GM18526 (cell line): ENCODE results near the gene SEC24B.

Source experiments
- POLR2A ChIP-seq: IDR thresholded peaks from 3 replicates; pipeline ENCODE4 v1.6.1; 2011; ENCODE audit not compliant: insufficient read length; ENCODE audit errors: extremely low read depth

SEC24B gene

DNA sequence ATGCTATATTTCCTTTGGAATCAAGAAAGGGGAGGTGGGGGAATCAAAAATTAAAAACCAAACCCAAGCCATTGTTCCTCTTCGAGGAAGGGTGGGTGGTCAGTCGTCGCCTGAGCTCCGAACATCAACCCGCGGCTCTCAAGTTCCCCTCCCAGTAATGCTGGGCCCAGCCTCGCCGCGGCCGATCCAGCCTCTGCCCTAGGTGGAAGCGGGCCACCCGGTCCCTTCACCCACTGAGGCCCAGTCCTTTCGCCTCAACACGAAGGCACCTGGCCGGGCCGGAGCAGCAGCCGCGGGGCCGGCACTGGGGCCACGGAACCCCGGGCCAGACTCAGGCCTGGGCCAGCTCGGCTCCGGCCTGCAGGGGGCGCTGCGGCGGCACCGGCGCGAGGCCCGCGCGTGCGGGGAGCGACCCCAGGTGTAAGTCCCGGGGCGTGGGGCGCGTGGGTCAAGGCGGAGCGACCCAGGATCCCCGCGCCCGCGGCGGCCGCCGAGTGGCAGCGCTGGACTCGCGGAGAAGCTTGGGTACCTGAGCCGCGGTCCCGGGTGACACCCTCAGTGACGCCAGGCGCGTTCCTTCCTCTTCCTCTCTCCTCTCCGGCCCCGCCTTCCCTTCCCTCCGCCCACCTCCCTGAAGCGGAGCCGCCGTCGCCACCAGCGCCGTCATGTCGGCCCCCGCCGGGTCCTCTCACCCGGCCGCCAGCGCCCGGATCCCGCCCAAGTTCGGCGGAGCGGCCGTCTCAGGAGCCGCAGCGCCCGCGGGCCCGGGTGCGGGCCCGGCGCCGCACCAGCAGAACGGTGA is at the start of gene SEC24B:
TSS of gene SEC24B (plus strand) at position 611 of the 802 bp plus-strand sequence. CDS start at position 666, 55 bp downstream.
- TF ChIP-seq POLR2A = peak; percentile 70

DNA sequence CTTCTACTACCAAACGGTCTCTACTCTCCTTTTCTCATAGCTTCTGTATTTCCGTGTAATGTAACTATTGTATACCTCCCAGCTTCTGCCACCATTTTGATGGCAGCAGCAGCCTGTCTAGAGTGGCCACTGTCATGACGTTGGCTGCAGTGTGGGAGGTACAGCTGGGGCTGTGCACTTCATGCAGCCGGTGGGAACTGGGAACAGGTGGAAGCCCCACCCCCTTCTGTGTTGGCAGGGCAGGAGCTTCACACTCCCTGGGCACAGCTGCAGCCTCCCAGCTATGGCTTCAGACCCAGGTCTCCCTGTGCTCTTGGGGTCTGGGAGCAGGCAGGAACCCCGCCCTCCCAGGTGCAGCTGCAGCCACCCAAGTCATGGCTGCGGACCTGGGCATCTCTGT is 49.8 kb upstream of the SEC24B start:
- TF ChIP-seq POLR2A = no peak

- TF ChIP-seq POLR2A = no peak
Measured at GRCh38 chr4:109385260-109385659, 48.4 kb upstream of the SEC24B start.

GRCh38 chr4:109389369-109390114 is 44.1 kb upstream of the SEC24B start:
- no peak for TF ChIP-seq POLR2A

GRCh38 chr4:109390115-109390768 is 43.4 kb upstream of the SEC24B start:
- TF ChIP-seq POLR2A = no peak

DNA sequence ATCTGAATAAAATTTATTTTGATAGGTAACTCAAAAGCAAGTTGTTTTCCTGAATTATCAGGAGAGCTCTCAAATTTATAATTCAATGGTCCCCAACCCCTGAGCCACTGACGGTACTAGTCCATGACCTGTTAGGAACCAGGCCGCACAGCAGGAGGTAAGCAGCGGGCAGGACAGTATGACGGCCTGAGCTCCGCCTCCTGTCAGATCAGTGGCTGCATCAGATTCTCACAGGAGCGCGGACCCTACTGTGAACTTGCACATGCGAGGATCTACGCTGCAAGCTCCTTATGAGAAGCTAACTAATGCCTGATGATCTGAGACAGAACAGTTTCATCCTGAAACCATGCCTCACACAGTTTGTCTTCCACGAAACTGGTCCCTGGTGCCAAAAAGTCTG is 37.9 kb upstream of the SEC24B start:
- TF ChIP-seq POLR2A = no peak

GRCh38 chr4:109398928-109399327 is 34.7 kb upstream of the SEC24B start:
- TF ChIP-seq POLR2A = no peak

DNA sequence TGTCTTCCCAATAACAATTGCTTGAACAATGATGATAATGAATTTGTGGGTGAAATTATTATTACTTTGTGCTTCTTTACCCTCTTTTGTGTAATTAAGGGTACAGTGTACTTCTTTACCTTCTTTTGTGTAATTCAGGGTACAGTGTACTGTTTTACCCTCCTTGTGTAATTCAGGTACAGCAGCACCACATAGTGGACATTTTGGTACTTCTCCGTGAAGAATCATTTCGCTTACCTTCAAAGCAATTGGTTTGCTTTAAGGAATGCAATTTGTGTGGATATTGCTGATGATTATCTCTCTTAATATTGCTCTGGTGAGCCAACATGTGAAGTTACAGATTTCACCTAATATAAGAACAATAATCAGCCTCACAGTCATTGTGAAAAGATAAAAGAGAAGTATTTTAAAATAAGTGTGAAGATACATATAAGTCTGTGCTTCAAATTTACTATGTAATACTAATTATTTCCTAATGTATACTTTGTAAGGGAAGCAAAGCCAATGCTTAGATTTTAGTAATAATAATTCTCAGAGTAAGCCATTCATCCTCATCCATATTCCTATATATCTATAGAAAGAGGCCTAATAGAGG is 27.2 kb upstream of the SEC24B start:
- no peak for TF ChIP-seq POLR2A

DNA sequence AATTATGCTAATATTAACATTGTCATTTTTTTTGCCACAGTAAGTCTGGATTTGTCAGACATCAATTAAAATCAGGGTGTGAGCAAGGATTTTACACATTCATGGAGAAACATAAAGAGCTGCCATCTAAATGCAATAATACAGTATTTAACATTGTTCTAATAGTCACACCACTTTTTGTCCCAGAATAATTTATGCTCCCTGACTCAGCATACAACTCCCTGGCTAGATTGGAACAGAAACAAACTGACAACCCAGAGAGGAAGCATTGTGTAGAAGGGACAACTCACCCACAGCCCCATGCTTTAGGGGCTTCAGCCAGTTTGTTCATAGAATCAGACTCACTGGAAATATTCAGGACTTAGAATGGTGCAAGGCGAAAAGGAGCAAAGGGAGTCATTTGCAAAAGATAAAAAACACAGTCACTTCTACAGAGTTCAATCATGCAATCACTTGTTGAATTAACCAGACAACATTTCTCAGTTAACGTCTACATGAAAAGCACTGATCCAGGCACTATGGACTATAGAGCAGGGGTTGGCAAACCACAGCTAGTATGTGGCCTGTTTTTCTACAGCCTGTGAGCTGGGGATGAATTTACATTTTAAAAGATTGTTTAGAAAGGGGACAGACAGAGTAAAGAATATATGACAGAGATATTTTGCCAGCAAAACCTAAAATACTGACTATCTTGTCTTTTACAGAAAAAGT is 26.4 kb upstream of the SEC24B start:
- TF ChIP-seq POLR2A = no peak

DNA sequence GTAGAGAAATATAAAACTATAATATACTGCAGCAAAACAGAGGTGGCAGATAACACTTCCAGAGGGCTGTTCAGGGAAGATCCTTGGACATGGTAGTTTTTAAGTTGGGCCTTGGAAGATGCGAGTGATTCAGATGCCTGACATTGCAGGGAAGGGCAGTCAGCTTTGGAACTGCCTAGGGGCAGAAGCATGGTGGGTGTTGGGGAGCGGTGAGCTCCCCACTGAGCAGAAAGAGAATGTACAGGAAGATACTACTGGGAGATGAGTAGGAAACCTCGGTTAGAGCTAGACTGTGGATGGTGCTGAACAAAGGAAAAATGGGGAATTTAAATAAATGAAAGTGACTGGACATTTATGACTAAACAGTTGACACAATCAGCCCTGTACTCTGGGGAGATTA is 24.9 kb upstream of the SEC24B start:
- TF ChIP-seq POLR2A = no peak

DNA sequence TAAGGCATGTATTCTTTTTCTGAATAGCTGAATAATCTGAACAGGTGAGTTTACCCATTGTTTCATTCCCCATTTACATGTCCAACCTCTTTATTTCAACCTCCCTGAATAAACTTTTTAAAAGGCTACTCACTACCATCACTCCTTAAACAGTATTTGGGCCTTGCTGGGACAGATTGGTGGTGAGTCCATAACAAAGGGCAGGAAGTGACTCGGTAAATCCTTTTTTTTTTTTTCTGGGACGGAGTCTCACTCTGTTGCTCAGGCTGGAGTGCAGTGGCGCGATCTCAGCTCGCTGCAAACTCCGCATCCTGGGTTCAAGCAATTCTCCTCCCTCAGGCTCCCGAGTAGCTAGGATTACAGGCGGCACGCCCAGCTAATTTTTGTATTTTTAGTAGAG is 23.4 kb upstream of the SEC24B start:
- TF ChIP-seq POLR2A = no peak

- TF ChIP-seq POLR2A = no peak
Measured at GRCh38 chr4:109410776-109411175, 22.8 kb upstream of the SEC24B start.

GRCh38 chr4:109411964-109412363 is 21.7 kb upstream of the SEC24B start:
- no peak for TF ChIP-seq POLR2A

- no peak for TF ChIP-seq POLR2A
Measured at GRCh38 chr4:109412776-109413175, 20.8 kb upstream of the SEC24B start.

- no peak for TF ChIP-seq POLR2A
Measured at GRCh38 chr4:109414938-109415337, 18.7 kb upstream of the SEC24B start.

- TF ChIP-seq POLR2A = no peak
Measured at GRCh38 chr4:109418588-109418987, 15.0 kb upstream of the SEC24B start.

DNA sequence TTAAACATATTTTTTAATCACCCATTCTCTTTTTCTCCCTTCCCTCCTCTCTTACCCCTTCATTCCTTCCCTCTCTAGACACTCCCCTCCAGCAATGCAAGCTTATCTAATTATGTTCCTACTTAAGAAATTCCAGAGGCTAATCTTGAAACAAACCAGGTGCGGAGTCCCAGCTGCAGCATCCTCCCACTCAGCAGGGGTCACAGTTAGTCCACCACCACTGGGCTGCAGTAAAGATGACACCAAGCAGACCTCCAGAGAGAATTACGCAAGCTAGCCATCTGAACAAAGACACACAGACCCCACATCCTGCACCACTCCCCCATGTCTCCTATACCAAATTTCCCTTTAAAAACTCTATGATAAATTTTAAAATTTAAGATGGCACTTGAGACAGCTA is 13.9 kb upstream of the SEC24B start:
- TF ChIP-seq POLR2A = no peak
